ENCODE results near the gene PDILT.
"Not testable (repeated sequence)": the region's sequence is repeated elsewhere in the genome, so short reads cannot be mapped to it uniquely, and the experiment has no call there.

Gene PDILT

GRCh38 chr16:20355114-20355782 is 49.3 kb downstream of the PDILT start:
- no peak for DNase-seq

GRCh38 chr16:20353379-20353778 is 51.2 kb downstream of the PDILT start:
- no peak for DNase-seq

GRCh38 chr16:20352615-20353014 is 51.9 kb downstream of the PDILT start, which contains the start of gene UMOD:
Gene UMOD, minus strand, starts transcription at chr16:20352715. Its CDS starts 1,978 bp downstream, at chr16:20350737.
- no peak for DNase-seq

- no peak for DNase-seq
Observed at GRCh38 chr16:20349615-20350014, 54.9 kb downstream of the PDILT start.

GRCh38 chr16:20348365-20349185 is 56.0 kb downstream of the PDILT start:
- no peak for DNase-seq

- no peak for DNase-seq
Observed at GRCh38 chr16:20347666-20348364, 56.7 kb downstream of the PDILT start.

- no peak for DNase-seq
Observed at GRCh38 chr16:20344611-20345010, 59.9 kb downstream of the PDILT start.

GRCh38 chr16:20339744-20340143 is 64.8 kb downstream of the PDILT start:
- no peak for DNase-seq

- DNase-seq: no peak
Observed at GRCh38 chr16:20336955-20337354, 67.6 kb downstream of the PDILT start.

GRCh38 chr16:20334396-20334795 is 70.1 kb downstream of the PDILT start:
- DNase-seq: no peak

GRCh38 chr16:20333120-20333519 is 71.4 kb downstream of the PDILT start:
- DNase-seq: no peak

GRCh38 chr16:20332411-20332810 is 72.1 kb downstream of the PDILT start:
- DNase-seq: no peak

GRCh38 chr16:20331635-20332034 is 72.9 kb downstream of the PDILT start:
- no peak for DNase-seq

GRCh38 chr16:20329392-20330138 is 75.0 kb downstream of the PDILT start:
- DNase-seq: no peak

GRCh38 chr16:20327444-20328041 is 77.0 kb downstream of the PDILT start, which contains the start of gene GP2:
Gene GP2, minus strand, starts transcription at chr16:20327513. Its CDS starts 1,082 bp downstream, at chr16:20326431.
- no peak for DNase-seq

GRCh38 chr16:20326321-20326720 is 78.2 kb downstream of the PDILT start:
- no peak for DNase-seq

- no peak for DNase-seq
Observed at GRCh38 chr16:20325005-20325404, 79.5 kb downstream of the PDILT start.

GRCh38 chr16:20323591-20324117 is 80.9 kb downstream of the PDILT start:
- DNase-seq: no peak

- DNase-seq: no peak
Observed at GRCh38 chr16:20322696-20323095, 81.8 kb downstream of the PDILT start.

GRCh38 chr16:20321671-20322070 is 82.9 kb downstream of the PDILT start:
- no peak for DNase-seq

- not testable (repeated sequence) for DNase-seq
Observed at GRCh38 chr16:20321051-20321450, 83.5 kb downstream of the PDILT start.

- DNase-seq: no peak
Observed at GRCh38 chr16:20320592-20320991, 83.9 kb downstream of the PDILT start.

All from fibroblast of upper back skin (primary cell).